Endothelial cell of umbilical vein (primary cell): ENCODE data around the gene ISLR. TPM values are rescaled to one million over a fixed set of nuclear protein-coding genes. Genes with fewer than 3 reads are reported as not detected.

Source experiments
- BruUV-seq: library from RNA; stranded (reverse); fragments of 400-500 nt; replicated peaks from 2 replicates; lab custom pipeline; 2021; lab: Mats Ljungman, UMichigan
- CTCF ChIA-PET: fragments of 300-600, 350-600 bp; sonication (Branson Sonifier 250); formaldehyde crosslinking; loops from one replicate; lab custom pipeline; 2021; ENCODE audit warnings: antibody characterized with exemption, inconsistent platforms; lab: Charles Lee
- POLR2A ChIA-PET: fragments of 300-600, 350-600 bp; sonication (Branson Sonifier 250); formaldehyde crosslinking; loops from one replicate; lab custom pipeline; 2021; ENCODE audit warnings: antibody characterized with exemption, inconsistent platforms; lab: Charles Lee
- DNase-seq: peaks from one replicate; pipeline ENCODE4 v3.0.0-alpha.2; 2011; ENCODE audit warnings: low read depth, low spot score
- FAIRE-seq: peaks from 2 replicates; lab custom pipeline; 2011; peaks lifted over from hg19 to GRCh38; lab: Jason Lieb, UNC
- H2AFZ ChIP-seq: 2 replicates; pipeline ENCODE4 v1.6.0; 2012; ENCODE audit warnings: low read depth, low read length, control low read depth, inconsistent platforms
- H3K27ac ChIP-seq: 2 replicates; pipeline ENCODE4 v1.5.1; 2011; ENCODE audit warnings: low read depth, mild to moderate bottlenecking, control low read depth, low read length, moderate library complexity; ENCODE audit not compliant: insufficient read depth
- H3K27me3 ChIP-seq, 2 experiments: 2 replicates each; pipeline versions ENCODE4 v1.6.0 to v1.6.1; 2011; ENCODE audit warnings: low read length in 2 of 2, mixed read lengths in 1 of 2; ENCODE audit not compliant: control insufficient read depth in 2 of 2, insufficient read depth in 2 of 2
- H3K36me3 ChIP-seq, 2 experiments: 2 replicates in 1 of 2; 3 replicates in 1 of 2; pipeline ENCODE4 v1.5.1; 2011; ENCODE audit warnings: low read length in 2 of 2, mild to moderate bottlenecking in 1 of 2, moderate library complexity in 1 of 2; ENCODE audit not compliant: control insufficient read depth in 2 of 2, insufficient read depth in 2 of 2; ENCODE audit errors: extremely low read depth in 1 of 2
- H3K4me1 ChIP-seq: 3 replicates; pipeline ENCODE4 v1.5.1; 2011; ENCODE audit warnings: mild to moderate bottlenecking, low read length; ENCODE audit not compliant: control insufficient read depth, insufficient read depth; ENCODE audit errors: extremely low read depth
- H3K4me2 ChIP-seq: 2 replicates; pipeline ENCODE4 v1.6.1; 2011; ENCODE audit warnings: low read length, control low read depth, mixed read lengths; ENCODE audit not compliant: insufficient read depth
- H3K4me3 ChIP-seq, 3 experiments: fragments of 200-600 bp in 1 of 3; sonication (generic), shearing (Covaris generic) in 1 of 3; replicated peaks in 1 of 3; 2 replicates each; pipeline ENCODE4 v1.5.1; 2011 to 2016; ENCODE audit warnings: control low read depth in 3 of 3, low read length in 3 of 3, mild to moderate bottlenecking in 2 of 3, inconsistent platforms in 1 of 3, low read depth in 1 of 3, moderate library complexity in 1 of 3; ENCODE audit not compliant: insufficient read depth in 1 of 3
- H3K79me2 ChIP-seq: 2 replicates; pipeline ENCODE4 v1.6.0; 2012; ENCODE audit warnings: low read length, inconsistent platforms; ENCODE audit not compliant: control insufficient read depth, insufficient read depth
- H3K9ac ChIP-seq: replicated peaks from 2 replicates; pipeline ENCODE3; 2011; ENCODE audit warnings: low read length, control low read depth; ENCODE audit not compliant: insufficient read depth; ENCODE audit errors: extremely low read depth
- H3K9me1 ChIP-seq: replicated peaks from 3 replicates; pipeline ENCODE4 v1.6.0; 2011; ENCODE audit warnings: mild to moderate bottlenecking, low read length; ENCODE audit not compliant: control insufficient read depth, insufficient read depth; ENCODE audit errors: extremely low read depth
- H3K9me3 ChIP-seq: replicated peaks from 2 replicates; pipeline ENCODE4 v1.5.1; 2012; ENCODE audit warnings: low read length, inconsistent platforms; ENCODE audit not compliant: control insufficient read depth, insufficient read depth
- H4K20me1 ChIP-seq: replicated peaks from 2 replicates; pipeline ENCODE3; 2011; ENCODE audit warnings: mild to moderate bottlenecking, low read length; ENCODE audit not compliant: control insufficient read depth, insufficient read depth; ENCODE audit errors: extremely low read depth
- EZH2 ChIP-seq: IDR thresholded peaks from 2 replicates; pipeline ENCODE4 v1.6.1; 2012; ENCODE audit warnings: borderline replicate concordance, low read depth, mild to moderate bottlenecking, moderate library complexity, low read length, inconsistent platforms; ENCODE audit not compliant: severe bottlenecking
- FOS ChIP-seq: IDR thresholded peaks from 2 replicates; pipeline ENCODE4 v1.6.1; 2011; ENCODE audit warnings: mild to moderate bottlenecking, low read length, moderate library complexity, borderline replicate concordance; ENCODE audit not compliant: insufficient read depth
- GATA2 ChIP-seq: IDR thresholded peaks from 2 replicates; pipeline ENCODE4 v1.7.0; 2011; ENCODE audit warnings: low read depth, mild to moderate bottlenecking, moderate library complexity, mixed read lengths, low read length; ENCODE audit not compliant: insufficient read length, insufficient read depth
- JUN ChIP-seq: IDR thresholded peaks from 2 replicates; pipeline ENCODE4 v1.6.1; 2011; ENCODE audit warnings: borderline replicate concordance, low read depth; ENCODE audit not compliant: insufficient read length, insufficient read depth
- MYC ChIP-seq: IDR thresholded peaks from one replicate; pipeline ENCODE4 v1.6.1; 2011; ENCODE audit warnings: mild to moderate bottlenecking, low read depth, low read length
- POLR2A ChIP-seq: IDR thresholded peaks from 2 replicates; pipeline ENCODE4 v1.6.1; 2012; ENCODE audit warnings: low read depth, mild to moderate bottlenecking, control low read depth, low read length
- POLR2AphosphoS5 ChIP-seq: IDR thresholded peaks from 2 replicates; pipeline ENCODE4 v1.6.1; 2012; ENCODE audit warnings: low read depth, mild to moderate bottlenecking, control low read depth, low read length, moderate library complexity; ENCODE audit not compliant: insufficient read depth
- dilution Hi-C: fragments of 300-500 bp; cut with MboI; formaldehyde crosslinking; loops from one replicate; pipeline ENCODE4 v1.15.0; 2019; ENCODE audit warnings: low sequenced_read_pairs; ENCODE audit not compliant: extremely low pct_ligation_motif_present
- intact Hi-C: fragments of 100-400 bp; cut with micrococcal nuclease; formaldehyde crosslinking; loops from one replicate; pipeline ENCODE4 v1.10.0; 2022
- polyA plus RNA-seq, 4 experiments: library from polyadenylated mRNA; depleted of rRNA in 3 of 4; stranded (reverse) in 3 of 4; unstranded in 1 of 4; fragments of >200 nt; gene quantifications; 2 replicates each; pipeline versions ENCODE4 v1.2.1 to v1.2.3, GENCODE V29; 2011 to 2012; ENCODE audit warnings: missing spikeins in 1 of 4
- total RNA-seq: library from RNA; stranded (reverse); gene quantifications from 2 replicates; pipeline ENCODE4 v1.2.3, GENCODE V29; 2021
- TF ChIP-seq, protein P1 (sequence below), 2 donors: IDR thresholded peaks; 1 replicate in 1 of 2; 2 replicates in 1 of 2; pipeline ENCODE4 v1.5.1; 2011; ENCODE audit warnings: low read length in 2 of 2, mild to moderate bottlenecking in 2 of 2, moderate library complexity in 2 of 2, control low read depth in 1 of 2, inconsistent platforms in 1 of 2, low read depth in 1 of 2; ENCODE audit not compliant: insufficient read depth in 1 of 2; ENCODE audit errors: extremely low read depth in 1 of 2
- TF ChIP-seq, protein P2 (sequence below): IDR thresholded peaks from 2 replicates; pipeline ENCODE4 v1.6.1; 2011; ENCODE audit not compliant: insufficient read depth, insufficient read length

The ISLR gene
- total and polyA plus RNA-seq, 2 donors (not counting 3 experiments of a cell fraction or from before 2014, with no cell fraction given) = not detected

DNA sequence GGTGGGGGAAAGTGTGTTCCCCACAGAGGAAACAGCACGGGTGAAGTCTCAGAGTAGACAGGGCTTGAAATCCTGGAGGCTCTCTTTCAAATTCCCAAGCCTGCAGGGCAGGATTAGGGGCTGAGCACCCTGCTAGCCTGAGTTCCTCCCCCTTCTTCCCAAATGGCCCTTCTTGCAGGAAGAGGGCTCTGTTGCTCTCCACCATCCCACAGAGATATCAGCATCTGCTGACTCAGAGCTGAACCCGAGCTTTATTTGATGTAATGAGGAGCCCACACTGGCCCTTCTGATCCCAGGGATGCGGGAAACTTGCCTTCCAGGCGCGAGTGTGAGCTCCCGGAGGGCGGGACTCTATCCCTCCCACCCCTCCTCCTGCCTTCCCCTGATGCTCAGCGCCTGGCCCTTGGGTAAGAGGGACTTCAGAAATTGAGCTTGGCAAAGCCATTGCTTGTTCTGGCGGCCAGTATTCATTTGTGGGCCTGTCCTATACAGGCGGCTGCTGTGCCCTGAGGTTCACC lies 30.5 kb downstream of the ISLR start:
- Histone ChIP-seq H3K27ac (no peak overlapping the region), H3K4me2 (no peak overlapping the region), H3K27me3 (peaks cover 0 to 3% of the 10 kb centered on the region in 2 experiments), H3K4me3 (no peak overlapping the region), H2AFZ (no peak overlapping the region), H3K9me3 (no peaks in the 10 kb centered on the region), H3K36me3 (no peaks in the 10 kb centered on the region), H4K20me1 (no peaks in the 10 kb centered on the region), H3K4me1 (peaks cover 3% of the 10 kb centered on the region), H3K9me1 (no peaks in the 10 kb centered on the region), H3K9ac (no peak overlapping the region), H3K79me2 (no peaks in the 10 kb centered on the region)
- no peak for TF ChIP-seq EZH2
- TF ChIP-seq MYC = no peak
- no peak for TF ChIP-seq POLR2AphosphoS5
- no peak for TF ChIP-seq POLR2A
- TF ChIP-seq JUN = no peak
- TF ChIP-seq FOS = no peak
- TF ChIP-seq, protein P1, sequence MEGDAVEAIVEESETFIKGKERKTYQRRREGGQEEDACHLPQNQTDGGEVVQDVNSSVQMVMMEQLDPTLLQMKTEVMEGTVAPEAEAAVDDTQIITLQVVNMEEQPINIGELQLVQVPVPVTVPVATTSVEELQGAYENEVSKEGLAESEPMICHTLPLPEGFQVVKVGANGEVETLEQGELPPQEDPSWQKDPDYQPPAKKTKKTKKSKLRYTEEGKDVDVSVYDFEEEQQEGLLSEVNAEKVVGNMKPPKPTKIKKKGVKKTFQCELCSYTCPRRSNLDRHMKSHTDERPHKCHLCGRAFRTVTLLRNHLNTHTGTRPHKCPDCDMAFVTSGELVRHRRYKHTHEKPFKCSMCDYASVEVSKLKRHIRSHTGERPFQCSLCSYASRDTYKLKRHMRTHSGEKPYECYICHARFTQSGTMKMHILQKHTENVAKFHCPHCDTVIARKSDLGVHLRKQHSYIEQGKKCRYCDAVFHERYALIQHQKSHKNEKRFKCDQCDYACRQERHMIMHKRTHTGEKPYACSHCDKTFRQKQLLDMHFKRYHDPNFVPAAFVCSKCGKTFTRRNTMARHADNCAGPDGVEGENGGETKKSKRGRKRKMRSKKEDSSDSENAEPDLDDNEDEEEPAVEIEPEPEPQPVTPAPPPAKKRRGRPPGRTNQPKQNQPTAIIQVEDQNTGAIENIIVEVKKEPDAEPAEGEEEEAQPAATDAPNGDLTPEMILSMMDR (IDR thresholded peaks at IDR 0.05; ENCODE audit: extremely low read depth in 1 of 2, insufficient read depth in 1 of 2, low read depth in 1 of 2, low read length in 2 of 2) = no peak
- TF ChIP-seq GATA2 = no peak
- TF ChIP-seq, protein P2, sequence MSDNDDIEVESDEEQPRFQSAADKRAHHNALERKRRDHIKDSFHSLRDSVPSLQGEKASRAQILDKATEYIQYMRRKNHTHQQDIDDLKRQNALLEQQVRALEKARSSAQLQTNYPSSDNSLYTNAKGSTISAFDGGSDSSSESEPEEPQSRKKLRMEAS = no peak
- DNase-seq (no peak), FAIRE-seq (no peak)
- CTCF ChIA-PET = no interaction called here
- no TSS peak for BruUV-seq
- intact Hi-C loops = no loop called here
- POLR2A ChIA-PET = no interaction called here
- dilution Hi-C loops = no loop called here
